DND-41 (cell line): ENCODE results near the gene WNK1.

Experiments used
- ATAC-seq: fragments of 200-7000 bp; cut with Tn5 transposase; 3 replicates; pipeline ENCODE4 v1.9.1; 2021; ENCODE audit warnings: low read depth; ENCODE audit not compliant: insufficient read depth
- DNase-seq: peaks from one replicate; pipeline ENCODE4 v3.0.0-alpha.2; 2020
- H2AFZ ChIP-seq: 2 replicates; pipeline ENCODE4 v1.6.0; 2012; ENCODE audit warnings: low read depth, low read length
- H3K27ac ChIP-seq: 2 replicates; pipeline ENCODE4 v1.5.1; 2012; ENCODE audit warnings: low read length, inconsistent platforms
- H3K27me3 ChIP-seq: fragments of 200-600 bp; sonication (generic); 2 replicates; pipeline ENCODE4 v1.6.0; 2012; ENCODE audit warnings: low read length, mild to moderate bottlenecking, inconsistent platforms; ENCODE audit not compliant: insufficient read depth, poor library complexity
- H3K36me3 ChIP-seq: 2 replicates; pipeline ENCODE4 v1.5.1; 2012; ENCODE audit warnings: low read length, inconsistent platforms; ENCODE audit not compliant: insufficient read depth
- H3K4me1 ChIP-seq: 2 replicates; pipeline ENCODE4 v1.5.1; 2012; ENCODE audit warnings: mild to moderate bottlenecking, low read length; ENCODE audit not compliant: insufficient read depth
- H3K4me2 ChIP-seq: 2 replicates; pipeline ENCODE4 v1.6.0; 2012; ENCODE audit warnings: mild to moderate bottlenecking, moderate library complexity, low read length, inconsistent platforms; ENCODE audit not compliant: insufficient read depth
- H3K4me3 ChIP-seq, 2 experiments: fragments of 200-600 bp in 1 of 2; shearing (Covaris generic) in 1 of 2; 2 replicates each; pipeline ENCODE4 v1.5.1; 2012 to 2016; ENCODE audit warnings: inconsistent platforms in 2 of 2, low read length in 2 of 2, mild to moderate bottlenecking in 2 of 2, low read depth in 1 of 2, moderate library complexity in 1 of 2
- H3K79me2 ChIP-seq: 2 replicates; pipeline ENCODE4 v1.6.0; 2012; ENCODE audit warnings: low read length, inconsistent platforms; ENCODE audit not compliant: insufficient read depth
- H3K9ac ChIP-seq: 2 replicates; pipeline ENCODE4 v1.6.0; 2012; ENCODE audit warnings: low read depth, mild to moderate bottlenecking, inconsistent platforms, low read length, moderate library complexity
- H3K9me3 ChIP-seq: 2 replicates; pipeline ENCODE4 v1.5.1; 2012; ENCODE audit warnings: low read length, moderate library complexity, mild to moderate bottlenecking, inconsistent platforms; ENCODE audit not compliant: insufficient read depth, severe bottlenecking
- H4K20me1 ChIP-seq: 2 replicates; pipeline ENCODE4 v1.6.0; 2012; ENCODE audit warnings: low read length; ENCODE audit not compliant: insufficient read depth
- CTCF ChIP-seq: IDR thresholded peaks from 2 replicates; pipeline ENCODE4 v1.5.1; 2012; ENCODE audit warnings: borderline replicate concordance, low read length, moderate library complexity, mild to moderate bottlenecking; ENCODE audit not compliant: poor library complexity, severe bottlenecking; ENCODE audit errors: extremely low read depth
- EZH2 ChIP-seq: IDR thresholded peaks from 3 replicates; pipeline ENCODE4 v1.6.1; 2012; ENCODE audit warnings: borderline replicate concordance, low read depth, mild to moderate bottlenecking, moderate library complexity, low read length, inconsistent platforms; ENCODE audit not compliant: severe bottlenecking

WNK1 gene

GRCh38 chr12:802242-803120 lies 50.1 kb downstream of the WNK1 start:
- no peak overlapping the region for H3K4me2 ChIP-seq
- no peaks in the 10 kb centered on the region for H3K27me3 ChIP-seq
- H3K4me1 ChIP-seq, result peaks cover 14% of the 10 kb centered on the region
- H3K9me3 ChIP-seq, result no peaks in the 10 kb centered on the region
- no peak overlapping the region for H3K4me3 ChIP-seq
- no peak overlapping the region for H3K9ac ChIP-seq
- peaks cover 70% of the 10 kb centered on the region; the same call in 1 of the 2 replicates for H4K20me1 ChIP-seq
- TF ChIP-seq CTCF (no peak), EZH2 (no peak)
- no peak overlapping the region for H3K27ac ChIP-seq
- no peak for DNase-seq
- peaks cover 99% of the 10 kb centered on the region for H3K79me2 ChIP-seq
- H3K36me3 ChIP-seq, result no peaks in the 10 kb centered on the region
- H2AFZ ChIP-seq, result no peak overlapping the region
- no peak for ATAC-seq

- Histone ChIP-seq H3K9ac (no peak overlapping the region), H3K27ac (no peak overlapping the region), H3K4me1 (peaks cover 14% of the 10 kb centered on the region), H3K36me3 (no peaks in the 10 kb centered on the region), H2AFZ (no peak overlapping the region), H4K20me1 (peaks cover 73% of the 10 kb centered on the region; the same call in 1 of the 2 replicates), H3K79me2 (peaks cover 98% of the 10 kb centered on the region), H3K4me2 (no peak overlapping the region), H3K27me3 (no peaks in the 10 kb centered on the region), H3K4me3 (no peak overlapping the region), H3K9me3 (no peaks in the 10 kb centered on the region)
- ATAC-seq, result no peak
- TF ChIP-seq EZH2 (no peak), CTCF (no peak)
- DNase-seq, result no peak
These were observed 52.7 kb downstream of the WNK1 start for GRCh38 chr12:805022-805632.

GRCh38 chr12:806200-806791 lies 53.9 kb downstream of the WNK1 start:
- H4K20me1 ChIP-seq, result peaks cover 69% of the 10 kb centered on the region; the same call in 1 of the 2 replicates

More at GRCh38 chr12:806200-806791, 53.9 kb downstream of the WNK1 start:
- TF ChIP-seq EZH2 (no peak), CTCF (no peak)
- ATAC-seq, result no peak
- H3K79me2 ChIP-seq, result peaks cover 98% of the 10 kb centered on the region
- H3K27ac ChIP-seq, result no peak overlapping the region
- H2AFZ ChIP-seq, result no peak overlapping the region
- no peak overlapping the region for H3K4me2 ChIP-seq
- H3K36me3 ChIP-seq, result no peaks in the 10 kb centered on the region
- no peak overlapping the region for H3K4me3 ChIP-seq
- no peaks in the 10 kb centered on the region for H3K27me3 ChIP-seq
- no peak overlapping the region for H3K9ac ChIP-seq
- no peak for DNase-seq
- H3K4me1 ChIP-seq, result peaks cover 14% of the 10 kb centered on the region
- H3K9me3 ChIP-seq, result no peaks in the 10 kb centered on the region
